Mesendoderm (in vitro differentiated cells): Measurements from ENCODE around the gene TOR1A.

ENCODE experiments used
- DNase-seq: peaks from one replicate; pipeline ENCODE4 v3.0.0; 2013
- H2AK5ac ChIP-seq: 2 replicates; pipeline ENCODE4 v1.6.1; 2013; ENCODE audit warnings: low read length, inconsistent platforms
- H2BK120ac ChIP-seq: 2 replicates; pipeline ENCODE4 v1.6.1; 2013; ENCODE audit warnings: low read depth, mild to moderate bottlenecking, low read length, moderate library complexity, mixed read lengths
- H2BK15ac ChIP-seq: replicated peaks from 2 replicates; pipeline ENCODE4 v1.6.1; 2013; ENCODE audit warnings: low read depth, mild to moderate bottlenecking, moderate library complexity
- H2BK5ac ChIP-seq: 2 replicates; pipeline ENCODE4 v1.6.1; 2013; ENCODE audit warnings: low read length, inconsistent platforms
- H3K18ac ChIP-seq: 2 replicates; pipeline ENCODE4 v1.6.1; 2013; ENCODE audit warnings: mild to moderate bottlenecking, low read length, mixed read lengths
- H3K23ac ChIP-seq: one replicate; pipeline ENCODE4 v1.6.1; 2013; ENCODE audit warnings: low read length
- H3K27ac ChIP-seq: 2 replicates; pipeline ENCODE4 v1.5.1; 2013; ENCODE audit warnings: low read depth, mild to moderate bottlenecking, inconsistent platforms, low read length, moderate library complexity
- H3K27me3 ChIP-seq: 2 replicates; pipeline ENCODE4 v1.6.1; 2013; ENCODE audit warnings: low read length, control low read depth, mild to moderate bottlenecking, inconsistent platforms; ENCODE audit not compliant: insufficient read depth, poor library complexity
- H3K36me3 ChIP-seq: 2 replicates; pipeline ENCODE4 v1.6.1; 2013; ENCODE audit warnings: low read length, inconsistent platforms; ENCODE audit not compliant: control insufficient read depth, insufficient read depth
- H3K4ac ChIP-seq: one replicate; pipeline ENCODE4 v1.6.1; 2013; ENCODE audit warnings: low read depth, mild to moderate bottlenecking, low read length, moderate library complexity
- H3K4me1 ChIP-seq: 2 replicates; pipeline ENCODE4 v1.6.1; 2013; ENCODE audit warnings: low read depth, low read length, inconsistent platforms; ENCODE audit not compliant: control insufficient read depth
- H3K4me2 ChIP-seq: 2 replicates; pipeline ENCODE4 v1.6.1; 2013; ENCODE audit warnings: low read length
- H3K4me3 ChIP-seq: 2 replicates; pipeline ENCODE4 v1.5.1; 2013; ENCODE audit warnings: mild to moderate bottlenecking, low read length
- H3K56ac ChIP-seq: one replicate; pipeline ENCODE4 v1.6.1; 2013; ENCODE audit warnings: low read length
- H3K79me1 ChIP-seq: 2 replicates; pipeline ENCODE4 v1.6.1; 2013; ENCODE audit warnings: low read length, inconsistent platforms
- H3K79me2 ChIP-seq: 2 replicates; pipeline ENCODE4 v1.6.1; 2013; ENCODE audit warnings: mild to moderate bottlenecking, low read length; ENCODE audit not compliant: control insufficient read depth, insufficient read depth
- H3K9ac ChIP-seq: 2 replicates; pipeline ENCODE4 v1.6.1; 2013; ENCODE audit warnings: low read length, inconsistent platforms
- H4K5ac ChIP-seq: one replicate; pipeline ENCODE4 v1.6.1; 2013; ENCODE audit warnings: low read length
- H4K8ac ChIP-seq: one replicate; pipeline ENCODE4 v1.6.1; 2013; ENCODE audit warnings: low read depth, mild to moderate bottlenecking, control low read depth, low read length, moderate library complexity
- WGBS: extraction: QIAGEN DNeasy Blood & Tissue Kit; methylation state at CpG from one replicate; pipeline ENCODE4 v1.1.7; 2013; ENCODE audit warnings: low lambda C conversion rate, missing lambda C conversion rate; ENCODE audit not compliant: insufficient coverage; ENCODE audit errors: extremely low coverage; 5-methylcytosine and 5-hydroxymethylcytosine counted together

TOR1A gene

GRCh38 chr9:129848712-129849441 is 24.9 kb upstream of the TOR1A start:
- no peaks in the 10 kb centered on the region for H3K79me2 ChIP-seq
- no peaks in the 10 kb centered on the region for H3K36me3 ChIP-seq
- H3K4me3 ChIP-seq, result no peak overlapping the region
- no peak overlapping the region for H2AK5ac ChIP-seq
- H3K4me2 ChIP-seq, result no peak overlapping the region
- H4K5ac ChIP-seq, result no peak overlapping the region
- no peak overlapping the region for H3K56ac ChIP-seq
- H3K27ac ChIP-seq, result no peak overlapping the region
- no peak overlapping the region for H2BK15ac ChIP-seq
- WGBS, result no CpG with 5 or more reads among the region's 4 CpGs
- H3K4ac ChIP-seq, result no peak overlapping the region
- no peaks in the 10 kb centered on the region for H3K4me1 ChIP-seq
- no peak overlapping the region for H2BK120ac ChIP-seq
- no peaks in the 10 kb centered on the region for H3K27me3 ChIP-seq
- no peak overlapping the region for H2BK5ac ChIP-seq
- no peak overlapping the region for H3K23ac ChIP-seq
- H4K8ac ChIP-seq, result no peak overlapping the region
- no peaks in the 10 kb centered on the region for H3K79me1 ChIP-seq
- no peak overlapping the region for H3K9ac ChIP-seq
- no peak for DNase-seq
- H3K18ac ChIP-seq, result no peak overlapping the region

GRCh38 chr9:129845373-129845772 is 21.4 kb upstream of the TOR1A start:
- Histone ChIP-seq H2AK5ac (no peak overlapping the region), H3K4me3 (no peak overlapping the region), H4K8ac (no peak overlapping the region), H2BK15ac (no peak overlapping the region), H3K4me2 (no peak overlapping the region), H4K5ac (no peak overlapping the region), H3K79me2 (no peaks in the 10 kb centered on the region), H3K36me3 (no peaks in the 10 kb centered on the region), H3K18ac (no peak overlapping the region), H3K4ac (no peak overlapping the region), H3K23ac (no peak overlapping the region), H3K9ac (no peak overlapping the region), H2BK120ac (no peak overlapping the region), H3K56ac (no peak overlapping the region), H3K27ac (no peak overlapping the region), H3K79me1 (no peaks in the 10 kb centered on the region), H3K4me1 (no peaks in the 10 kb centered on the region), H2BK5ac (no peak overlapping the region), H3K27me3 (no peaks in the 10 kb centered on the region)
- no peak for DNase-seq
- no CpG with 5 or more reads among the region's 2 CpGs for whole genome bisulfite sequencing

DNA sequence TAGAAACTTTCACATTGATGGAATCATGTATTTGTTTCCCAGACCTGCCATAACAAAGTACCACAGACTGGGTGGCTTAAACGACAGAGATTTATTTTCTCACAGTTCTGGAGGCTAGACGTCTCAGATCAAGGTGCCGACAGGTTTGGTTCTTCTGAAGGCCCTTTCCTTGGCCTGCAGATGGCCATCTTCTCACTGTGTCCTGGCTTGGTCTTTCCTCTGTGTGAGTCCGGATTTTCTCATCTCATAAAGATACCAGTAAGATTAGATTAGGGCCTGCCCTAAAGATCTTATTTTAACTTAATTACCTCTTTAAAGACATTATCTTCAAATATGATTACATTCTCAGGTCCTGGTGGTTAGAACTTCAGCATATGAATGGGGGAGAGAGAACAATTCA is 17.1 kb upstream of the TOR1A start:
- H3K79me1 ChIP-seq, result no peaks in the 10 kb centered on the region
- H2BK5ac ChIP-seq, result no peak overlapping the region
- H3K9ac ChIP-seq, result no peak overlapping the region
- peak; percentile 27 for DNase-seq
- H3K4me3 ChIP-seq, result no peak overlapping the region
- no peaks in the 10 kb centered on the region for H3K36me3 ChIP-seq
- no peak overlapping the region for H2BK120ac ChIP-seq
- no peak overlapping the region for H3K4ac ChIP-seq
- H3K56ac ChIP-seq, result no peak overlapping the region
- no peak overlapping the region for H3K18ac ChIP-seq
- H4K5ac ChIP-seq, result no peak overlapping the region
- no peak overlapping the region for H3K23ac ChIP-seq
- H3K27ac ChIP-seq, result no peak overlapping the region
- no peaks in the 10 kb centered on the region for H3K79me2 ChIP-seq
- H4K8ac ChIP-seq, result no peak overlapping the region
- no CpG with 5 or more reads among the region's 4 CpGs for WGBS
- H3K4me2 ChIP-seq, result no peak overlapping the region
- H2BK15ac ChIP-seq, result no peak overlapping the region
- H3K27me3 ChIP-seq, result no peaks in the 10 kb centered on the region
- no peaks in the 10 kb centered on the region for H3K4me1 ChIP-seq
- no peak overlapping the region for H2AK5ac ChIP-seq

GRCh38 chr9:129840034-129840433 is 16.1 kb upstream of the TOR1A start:
- Histone ChIP-seq H2BK15ac (no peak overlapping the region), H3K4me3 (no peak overlapping the region), H4K8ac (no peak overlapping the region), H2BK5ac (no peak overlapping the region), H3K4ac (no peak overlapping the region), H3K4me2 (no peak overlapping the region), H3K4me1 (no peaks in the 10 kb centered on the region), H3K79me1 (no peaks in the 10 kb centered on the region), H3K9ac (no peak overlapping the region), H3K79me2 (no peaks in the 10 kb centered on the region), H3K18ac (no peak overlapping the region), H4K5ac (no peak overlapping the region), H3K36me3 (no peaks in the 10 kb centered on the region), H3K56ac (no peak overlapping the region), H2BK120ac (no peak overlapping the region), H3K27ac (no peak overlapping the region), H3K27me3 (no peaks in the 10 kb centered on the region), H3K23ac (no peak overlapping the region), H2AK5ac (no peak overlapping the region)
- DNase-seq, result no peak
- WGBS, result no CpG with 5 or more reads among the region's 8 CpGs

GRCh38 chr9:129839324-129840023 is 15.5 kb upstream of the TOR1A start:
- H2BK15ac ChIP-seq, result no peak overlapping the region
- H3K9ac ChIP-seq, result no peak overlapping the region
- no peak overlapping the region for H3K56ac ChIP-seq
- H2BK120ac ChIP-seq, result no peak overlapping the region
- no peak overlapping the region for H3K18ac ChIP-seq
- H3K4me1 ChIP-seq, result no peaks in the 10 kb centered on the region
- peaks cover 2% of the 10 kb centered on the region for H3K79me1 ChIP-seq
- no peak overlapping the region for H4K8ac ChIP-seq
- no peak overlapping the region for H3K27ac ChIP-seq
- no peak overlapping the region for H2BK5ac ChIP-seq
- H3K23ac ChIP-seq, result no peak overlapping the region
- no peak for DNase-seq
- WGBS, result no CpG with 5 or more reads among the region's 10 CpGs
- no peaks in the 10 kb centered on the region for H3K36me3 ChIP-seq
- peaks cover 2% of the 10 kb centered on the region for H3K79me2 ChIP-seq
- no peaks in the 10 kb centered on the region for H3K27me3 ChIP-seq
- H2AK5ac ChIP-seq, result no peak overlapping the region
- H4K5ac ChIP-seq, result no peak overlapping the region
- H3K4ac ChIP-seq, result no peak overlapping the region
- H3K4me3 ChIP-seq, result no peak overlapping the region
- no peak overlapping the region for H3K4me2 ChIP-seq
